GM18517 (cell line): ENCODE results near the gene SERPINE2.

Experiments used
- ATAC-seq: cut with Tn5 transposase; IDR thresholded peaks from one replicate; pipeline ENCODE4 v1.9.1; 2021; ENCODE audit warnings: mild to moderate bottlenecking, moderate library complexity; ENCODE audit not compliant: unreplicated experiment

Gene SERPINE2, protein sequence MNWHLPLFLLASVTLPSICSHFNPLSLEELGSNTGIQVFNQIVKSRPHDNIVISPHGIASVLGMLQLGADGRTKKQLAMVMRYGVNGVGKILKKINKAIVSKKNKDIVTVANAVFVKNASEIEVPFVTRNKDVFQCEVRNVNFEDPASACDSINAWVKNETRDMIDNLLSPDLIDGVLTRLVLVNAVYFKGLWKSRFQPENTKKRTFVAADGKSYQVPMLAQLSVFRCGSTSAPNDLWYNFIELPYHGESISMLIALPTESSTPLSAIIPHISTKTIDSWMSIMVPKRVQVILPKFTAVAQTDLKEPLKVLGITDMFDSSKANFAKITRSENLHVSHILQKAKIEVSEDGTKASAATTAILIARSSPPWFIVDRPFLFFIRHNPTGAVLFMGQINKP

DNA sequence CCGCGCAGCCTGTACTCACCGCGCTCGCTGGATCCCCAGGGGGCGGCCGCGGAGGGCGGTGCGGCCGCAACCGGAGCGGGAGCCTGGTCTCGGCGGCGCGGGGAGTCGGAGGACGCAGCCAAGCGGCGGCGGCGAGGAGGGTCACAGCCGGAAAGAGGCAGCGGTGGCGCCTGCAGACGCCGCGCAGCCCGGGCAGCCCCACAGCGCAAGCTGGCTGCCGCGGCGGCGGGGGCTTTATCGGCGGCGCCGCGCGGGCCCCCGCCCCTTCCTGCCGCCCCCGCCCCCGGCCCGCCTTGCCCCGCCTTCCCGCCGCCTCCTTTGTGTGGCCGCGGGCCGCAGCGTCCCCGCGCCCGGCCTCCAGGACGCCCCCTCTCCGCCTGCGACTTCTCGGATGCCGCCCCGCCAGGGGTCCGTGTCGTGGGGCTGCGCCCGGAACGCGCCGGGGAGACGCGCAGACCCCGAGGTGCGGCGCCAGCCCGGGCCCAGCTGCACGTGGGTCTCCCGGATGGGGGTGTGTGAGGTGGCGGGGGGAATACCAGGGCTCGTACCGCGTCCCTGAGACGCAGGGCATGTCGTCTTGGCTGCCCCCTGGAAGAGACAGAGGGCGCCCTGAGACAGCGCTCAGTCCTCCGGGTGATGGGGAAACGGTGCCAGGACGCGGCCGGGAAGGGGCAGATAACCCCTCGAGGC, at the start of gene SERPINE2:
Gene SERPINE2 (minus strand): TSS at position 207 of the 690 bp plus-strand sequence. CDS start 37,386 bp downstream, outside the sequence.
- ATAC-seq: peak; percentile 38

DNA sequence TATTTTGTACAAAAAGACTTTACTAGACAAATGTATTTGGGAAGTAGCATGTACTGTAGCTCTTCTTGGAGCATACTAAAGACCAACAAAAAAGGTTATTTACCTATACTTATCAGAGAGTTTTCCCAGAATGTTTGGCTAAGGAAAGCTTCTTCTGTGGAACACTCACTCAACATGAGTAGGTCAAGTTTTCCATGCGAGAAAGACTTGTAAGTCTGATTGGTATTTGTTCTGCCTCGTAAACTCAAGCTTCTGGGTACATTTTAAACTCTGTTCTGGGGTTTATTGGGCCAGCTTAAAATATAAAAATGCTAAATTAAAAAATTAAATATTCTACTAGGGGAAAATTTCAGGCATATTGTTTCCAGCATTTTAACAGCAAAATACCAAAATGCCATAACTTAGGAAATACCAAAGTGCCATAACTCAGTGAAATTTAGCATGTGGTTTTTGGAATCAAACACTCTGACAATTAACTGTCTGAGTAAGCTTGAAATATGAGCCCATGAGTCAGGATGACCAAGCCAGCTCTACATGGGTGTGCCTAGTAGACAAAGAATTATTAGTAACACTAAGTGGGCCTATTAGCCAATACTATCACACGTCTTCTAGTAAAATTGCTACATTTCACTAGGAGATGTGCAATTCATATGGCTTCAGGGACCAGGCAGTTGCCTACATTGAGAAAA, 47.3 kb upstream of the SERPINE2 start:
- no peak for ATAC-seq

DNA sequence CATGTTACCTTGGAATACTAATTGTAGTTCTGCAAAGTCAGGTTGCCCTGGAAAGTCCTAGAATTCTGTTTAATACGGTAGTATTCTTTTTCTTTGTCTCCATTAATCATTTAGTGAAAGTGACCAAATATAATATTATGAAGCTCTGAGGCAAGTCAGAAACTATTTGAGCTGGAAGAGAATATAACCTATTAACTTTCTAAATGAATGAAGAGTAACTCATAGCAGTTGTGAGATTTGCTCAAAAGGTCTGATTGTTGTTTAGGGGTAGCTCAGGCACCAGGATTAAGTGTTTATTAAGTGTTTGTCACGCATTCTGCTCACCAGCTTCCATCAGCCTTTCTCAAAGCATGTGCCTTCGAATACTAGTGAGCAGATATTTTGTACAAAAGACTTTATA, 46.7 kb upstream of the SERPINE2 start:
- no peak for ATAC-seq

DNA sequence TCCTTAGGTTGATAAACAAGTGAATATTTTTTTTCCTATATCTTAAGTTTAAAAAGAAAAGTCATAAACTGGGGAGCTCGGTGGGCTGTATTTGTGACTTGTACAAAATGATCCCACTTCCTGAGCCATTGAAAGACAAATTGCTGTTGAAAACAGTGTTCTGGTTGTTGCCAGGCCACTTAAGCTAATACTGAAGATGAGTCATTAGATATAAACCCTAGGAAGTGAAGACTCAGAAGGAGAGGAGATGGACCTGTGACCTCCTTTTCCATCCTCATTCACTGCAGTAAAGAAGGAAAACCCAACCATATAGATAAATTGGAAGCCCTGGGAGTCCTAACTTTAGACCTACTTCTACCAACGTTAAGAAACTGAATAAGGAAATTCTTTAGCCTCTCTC, 46.2 kb upstream of the SERPINE2 start:
- ATAC-seq: no peak

DNA sequence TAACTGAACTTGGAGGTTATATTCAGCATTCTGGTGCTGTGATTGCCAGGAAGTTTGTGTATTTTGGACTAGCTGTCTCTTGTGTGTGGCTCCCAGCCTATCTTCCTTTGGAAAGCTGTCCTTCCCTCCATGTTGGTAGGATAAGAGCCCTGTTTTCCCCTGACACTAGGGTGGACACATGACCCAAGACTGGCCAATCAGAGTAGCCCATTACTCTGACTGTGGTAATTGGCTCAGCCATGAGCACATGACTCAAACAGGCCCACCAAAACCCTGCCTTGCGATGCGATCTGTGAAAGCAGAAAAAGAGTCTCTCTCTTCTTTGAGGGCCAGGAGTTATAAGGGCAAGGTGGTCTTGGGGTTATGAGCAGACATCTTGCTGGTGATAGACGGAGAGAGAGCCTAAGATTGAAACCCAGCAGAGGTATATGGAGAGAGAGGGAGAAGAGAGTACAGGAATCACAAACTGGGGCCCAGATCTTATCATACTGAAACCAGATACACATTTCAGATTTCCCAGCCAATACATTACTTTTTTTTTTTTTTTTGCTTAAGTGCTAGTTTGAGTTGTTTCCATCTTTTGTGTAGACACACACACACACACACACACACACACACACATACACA, 45.3 kb upstream of the SERPINE2 start:
- ATAC-seq: no peak

DNA sequence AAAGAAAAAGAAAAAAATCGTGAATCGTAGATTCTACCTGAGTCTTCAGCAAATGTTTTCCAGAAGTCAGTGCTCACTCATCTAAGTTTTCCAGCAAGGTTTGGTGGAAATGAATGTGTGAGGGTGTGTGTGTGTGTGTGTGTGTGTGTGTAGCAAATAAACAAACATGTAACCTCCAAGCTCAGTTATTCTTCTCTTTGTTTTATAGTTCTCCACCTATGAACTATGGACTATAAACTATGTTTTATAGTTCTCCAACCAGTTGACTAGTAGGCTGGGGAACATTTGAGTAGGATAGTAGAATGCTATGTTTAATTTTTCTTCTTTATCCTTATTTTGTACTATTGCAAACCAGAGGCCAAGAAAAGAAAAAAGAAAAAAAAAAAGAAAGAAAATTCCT, 44.6 kb upstream of the SERPINE2 start:
- ATAC-seq: no peak

DNA sequence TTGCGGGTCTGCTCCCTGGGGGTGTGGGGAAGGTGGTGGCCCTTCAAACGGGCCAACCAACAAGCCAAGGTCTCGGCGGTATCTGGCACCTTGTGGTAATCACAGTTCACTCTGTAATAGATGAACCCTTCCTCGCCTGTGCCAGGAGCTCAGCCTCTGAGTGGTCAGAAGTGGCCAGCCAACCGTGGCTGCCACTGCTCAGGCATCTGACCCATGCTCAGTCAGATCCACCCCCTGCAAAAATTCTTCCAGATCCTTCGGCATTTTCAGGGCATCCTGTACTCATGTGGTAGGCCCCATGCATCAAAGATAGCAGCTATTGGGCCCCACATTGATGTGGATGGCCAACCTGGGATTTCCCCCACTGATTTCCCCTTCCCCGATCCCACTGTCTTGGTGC, 39.6 kb upstream of the SERPINE2 start:
- no peak for ATAC-seq

DNA sequence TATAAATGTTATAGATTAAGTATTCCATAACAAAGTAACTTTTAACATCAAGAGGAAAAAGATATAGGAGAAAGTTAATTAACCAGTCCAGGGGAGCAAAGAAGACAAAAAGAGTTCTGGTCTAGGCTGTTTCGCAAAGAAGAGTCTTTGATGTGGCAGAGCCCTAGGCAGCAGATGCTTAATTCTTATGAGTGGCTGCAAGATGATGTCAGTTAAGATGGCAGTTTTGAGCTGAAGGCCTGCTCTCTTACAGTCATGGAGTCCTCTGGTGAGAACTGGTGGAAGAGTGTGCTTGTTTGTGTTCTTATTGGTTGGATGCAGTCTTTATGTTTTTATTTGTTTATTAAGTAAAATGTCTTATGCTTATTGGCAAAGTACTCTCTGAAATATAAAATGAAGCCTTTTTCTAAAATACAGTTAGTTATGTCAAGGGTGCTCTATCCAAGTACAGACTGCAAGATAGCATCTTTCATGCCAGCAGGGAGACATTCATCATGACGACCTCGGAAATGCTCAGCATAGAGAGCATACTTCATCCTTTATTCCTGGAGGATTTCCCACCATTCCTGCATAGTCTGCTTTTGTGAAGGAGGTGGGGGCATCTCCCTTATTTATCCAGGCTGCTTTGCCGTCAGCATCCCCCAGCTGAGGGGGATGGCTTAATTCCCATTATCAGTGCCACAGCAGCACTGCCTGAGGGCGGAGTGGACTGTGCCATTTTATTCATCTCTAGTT, 38.9 kb upstream of the SERPINE2 start:
- no peak for ATAC-seq

DNA sequence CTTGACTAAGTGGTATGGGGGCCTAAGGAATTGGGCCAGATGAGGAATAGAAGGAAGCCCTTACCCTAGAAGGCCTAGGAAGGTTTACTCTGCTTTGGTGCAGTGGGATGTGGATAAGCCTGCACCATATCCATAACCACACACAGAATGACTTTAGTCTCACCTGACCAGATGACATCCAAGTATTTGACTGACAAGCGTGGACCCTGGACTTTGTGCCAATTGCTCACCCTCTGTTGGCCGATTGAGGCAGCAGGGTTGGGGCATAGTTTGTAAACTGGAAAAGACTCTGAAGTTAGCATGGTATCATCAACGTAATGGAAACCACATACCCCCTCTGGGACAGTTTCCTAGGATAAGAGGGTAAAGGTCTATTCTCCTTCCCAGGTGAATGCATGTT, 36.5 kb upstream of the SERPINE2 start:
- no peak for ATAC-seq

DNA sequence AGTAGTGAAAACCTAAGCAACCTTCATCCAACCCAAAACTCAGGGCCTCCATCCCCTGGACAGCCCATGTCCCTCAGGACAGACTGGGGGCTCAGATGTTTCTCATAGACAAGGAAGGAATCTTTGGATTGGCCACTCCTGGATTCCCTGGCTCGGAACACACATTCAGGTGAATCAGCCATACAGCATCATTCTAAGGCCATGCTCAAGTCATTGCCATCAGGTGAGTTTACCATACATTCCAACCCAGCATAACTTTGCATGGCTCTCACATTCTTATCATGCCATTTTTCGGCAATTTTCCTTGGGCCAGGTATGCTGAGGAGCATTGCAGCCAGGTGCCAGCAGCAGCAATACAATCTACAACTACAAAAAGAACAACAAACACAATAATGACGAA, 34.6 kb upstream of the SERPINE2 start:
- ATAC-seq: no peak

DNA sequence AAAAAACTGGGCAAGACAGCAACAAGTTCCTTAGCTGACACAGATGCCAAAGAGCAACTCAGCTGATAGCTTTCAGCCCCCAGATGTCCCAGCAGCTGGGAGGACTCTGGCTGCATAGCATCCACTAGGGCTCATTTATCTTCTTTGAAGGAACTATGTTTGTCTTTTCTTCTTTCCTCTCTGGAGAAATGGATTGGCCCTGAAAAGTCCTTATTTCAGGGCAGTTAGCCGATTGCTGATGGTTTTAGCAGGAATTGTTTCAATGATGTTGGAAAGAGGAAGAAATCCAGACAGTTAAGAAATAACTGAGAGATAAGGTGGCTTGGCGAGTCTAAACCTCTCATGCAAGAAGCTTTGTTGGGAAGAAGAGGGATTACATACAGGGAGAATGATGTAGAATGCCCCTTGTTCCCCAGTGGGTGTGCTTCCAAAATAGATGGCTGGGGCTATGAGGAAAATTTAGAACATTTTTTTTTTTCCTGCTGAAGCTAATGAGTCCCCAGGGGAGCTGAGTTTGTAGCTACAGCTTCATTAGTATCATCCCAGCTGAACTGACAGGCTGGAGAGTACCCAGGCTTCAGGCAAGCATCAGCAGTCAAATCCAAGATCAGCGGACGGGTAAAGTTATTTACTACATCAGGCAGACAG, 33.6 kb upstream of the SERPINE2 start:
- ATAC-seq: no peak

DNA sequence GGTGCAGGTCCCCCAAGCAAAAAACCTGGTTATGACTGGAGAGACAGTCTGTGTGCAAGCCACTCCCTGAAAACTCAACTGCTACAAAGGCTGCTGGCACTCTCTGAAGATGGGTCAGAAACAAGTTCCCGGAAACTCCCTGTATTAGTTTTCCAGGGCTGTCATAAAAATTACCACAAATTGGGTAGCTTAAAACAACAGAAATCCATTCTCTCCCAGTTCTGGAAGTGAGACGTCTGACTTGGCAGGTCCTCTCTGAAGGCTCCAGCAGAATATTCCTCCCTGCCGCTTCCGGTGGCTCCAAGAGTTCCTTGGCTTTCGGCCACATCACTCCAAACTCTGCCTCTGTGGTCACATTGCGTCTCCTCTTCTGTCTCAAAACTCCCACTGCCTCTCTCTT, 30.1 kb upstream of the SERPINE2 start:
- ATAC-seq: no peak

DNA sequence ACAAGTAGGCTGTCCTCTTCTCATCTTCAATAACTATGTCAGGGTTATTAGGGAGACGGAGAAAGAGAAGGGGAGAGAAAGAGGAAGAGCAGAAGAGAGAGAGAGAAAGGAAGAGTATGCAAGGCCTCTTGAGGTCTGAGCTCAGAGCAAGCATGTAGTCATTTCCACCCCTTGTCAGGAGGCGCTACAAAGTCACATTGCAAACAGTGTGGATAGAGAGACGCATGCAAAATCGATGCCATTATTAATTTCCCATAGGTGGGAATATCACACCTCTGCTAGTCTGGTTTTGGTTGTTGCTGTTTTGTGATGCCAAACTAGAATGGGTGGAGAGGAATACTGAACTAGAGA, 24.2 kb upstream of the SERPINE2 start:
- ATAC-seq: no peak

DNA sequence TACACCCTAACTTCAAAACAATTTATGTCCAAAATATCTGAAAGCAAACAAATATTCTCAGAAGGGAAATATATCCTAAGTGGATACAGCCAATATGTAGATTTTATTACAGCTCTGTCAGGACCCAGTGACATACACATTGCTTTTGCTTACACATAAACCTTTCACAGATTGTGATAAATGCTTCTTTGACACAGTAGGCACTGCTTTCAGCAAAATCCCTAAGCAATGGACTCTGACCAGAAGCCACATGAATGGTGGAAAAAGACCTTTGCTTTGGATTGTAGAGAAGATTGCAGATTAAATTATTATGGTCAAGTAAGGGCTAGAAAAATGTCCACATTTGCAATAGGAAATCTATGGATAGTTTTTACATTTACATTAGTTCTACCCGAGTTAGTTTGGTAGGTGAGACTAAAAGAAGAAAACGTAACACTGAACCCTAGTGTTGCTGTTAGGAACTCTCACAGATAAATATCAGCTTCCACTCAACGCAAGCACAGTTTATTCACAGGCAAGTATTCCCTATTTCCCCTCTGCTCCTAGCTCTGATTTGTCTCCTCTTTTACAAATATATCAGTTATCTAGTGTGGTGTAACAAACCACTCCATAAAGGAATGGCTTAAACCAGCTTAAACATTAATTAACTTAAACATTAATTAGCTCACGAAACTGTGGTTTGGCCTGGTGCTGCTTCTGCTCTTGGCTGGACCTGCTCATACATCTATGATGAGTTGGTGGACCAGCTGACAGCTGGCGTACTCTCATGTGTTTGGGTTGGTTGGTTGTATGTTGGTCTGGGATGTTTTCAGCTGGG, 23.6 kb upstream of the SERPINE2 start:
- ATAC-seq: no peak

DNA sequence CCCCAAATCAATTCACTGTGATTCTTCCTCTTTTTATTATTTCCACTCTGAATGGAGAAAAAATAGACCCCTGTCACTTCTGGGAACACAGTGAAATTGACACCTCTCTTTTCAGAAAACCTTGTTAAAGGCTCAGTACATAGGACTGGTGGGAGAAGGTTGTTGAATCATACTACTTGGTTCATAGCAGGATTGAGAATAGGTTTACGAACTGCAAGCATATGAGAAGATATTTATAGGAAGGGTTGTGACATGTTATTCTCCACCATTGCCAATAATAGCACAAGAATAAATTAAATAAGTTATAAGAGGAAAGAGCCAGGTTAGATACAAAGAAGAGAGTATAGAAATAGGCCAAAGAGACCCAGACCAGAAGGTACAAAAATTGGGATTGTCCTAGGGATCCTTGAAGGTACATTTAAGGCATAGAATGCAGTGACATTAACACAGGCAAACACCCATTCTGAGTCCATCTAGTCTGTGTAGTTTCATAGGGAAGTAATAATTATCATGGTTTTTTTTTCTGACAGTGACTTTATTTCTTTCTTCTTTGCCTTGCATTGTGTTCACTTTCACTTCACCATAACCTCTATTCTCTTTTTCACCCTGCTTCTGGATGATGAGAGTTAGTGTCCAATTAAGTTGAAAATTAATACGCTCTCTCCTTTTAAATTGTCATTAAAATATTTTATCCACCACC, 21.8 kb upstream of the SERPINE2 start:
- ATAC-seq: no peak

DNA sequence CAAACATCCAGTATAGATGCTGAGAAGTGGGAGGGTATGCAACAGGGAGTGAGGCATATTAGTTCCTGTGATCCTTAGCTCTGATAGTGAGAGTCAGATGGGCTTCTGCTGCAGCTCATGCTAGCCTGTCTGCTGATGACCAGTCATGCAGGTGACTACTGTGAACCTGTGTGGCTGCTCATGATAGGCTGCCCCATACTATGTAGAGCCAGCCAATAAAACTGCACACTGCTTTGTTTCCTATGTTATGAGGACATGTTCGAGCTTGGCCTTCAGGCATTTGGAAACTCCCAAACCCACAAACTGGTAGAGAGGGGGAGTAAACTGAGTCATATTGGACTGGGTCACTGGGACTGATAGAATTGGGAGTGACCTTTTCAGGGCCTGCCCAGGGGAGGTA, 20.1 kb upstream of the SERPINE2 start:
- no peak for ATAC-seq

DNA sequence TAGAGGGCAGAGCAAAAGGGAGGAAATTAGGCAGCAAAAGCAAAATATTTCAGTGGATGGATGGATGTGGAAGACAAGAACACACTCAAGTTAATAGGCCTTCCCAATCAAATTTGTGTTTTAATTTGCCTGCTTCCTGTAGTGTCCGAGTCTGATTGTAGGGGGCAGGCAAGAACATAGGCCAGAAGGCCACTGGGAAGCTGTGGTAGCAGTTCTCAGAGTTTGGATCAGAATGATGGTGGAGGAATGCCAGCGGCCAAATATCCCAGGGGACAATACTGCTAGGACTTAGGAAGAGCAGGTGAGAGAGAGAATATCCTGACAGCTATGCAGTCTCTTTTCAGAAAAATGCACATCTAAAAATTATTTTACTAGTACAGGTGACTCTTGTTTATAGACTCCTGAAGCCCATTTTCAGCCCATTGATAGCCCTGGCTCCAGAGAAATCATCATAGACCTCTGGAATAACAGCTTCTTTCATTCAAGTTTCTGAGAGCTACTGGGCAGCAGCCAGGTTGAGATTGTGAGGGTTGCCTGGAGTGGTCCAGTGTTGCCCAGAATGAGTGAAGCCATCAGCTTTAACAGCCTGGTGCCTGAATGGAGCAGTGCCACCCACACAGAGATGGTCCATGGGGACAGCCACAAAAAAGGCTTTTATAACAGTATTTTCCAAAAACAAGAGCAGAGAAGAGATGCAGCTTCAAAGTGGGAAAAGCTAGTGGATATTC, 19.1 kb upstream of the SERPINE2 start:
- no peak for ATAC-seq

DNA sequence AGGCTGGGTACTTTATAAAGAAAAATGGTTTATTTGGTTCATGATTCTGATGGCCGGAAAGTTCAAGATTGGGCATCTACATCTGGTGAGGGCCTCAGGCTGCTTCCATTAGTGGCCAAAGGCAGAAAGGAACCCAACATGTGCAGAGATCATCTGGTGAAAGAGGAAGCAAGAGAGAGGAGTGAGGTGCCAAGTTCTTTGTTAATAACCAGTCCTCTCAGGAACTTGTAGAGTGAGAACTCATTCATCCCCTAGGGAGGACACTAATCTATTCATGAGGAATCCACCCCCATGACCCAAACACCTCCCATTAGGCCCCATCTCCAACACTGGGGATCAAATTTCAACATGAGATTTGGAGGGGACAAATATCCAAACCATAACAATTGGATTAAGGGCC, 17.8 kb upstream of the SERPINE2 start:
- ATAC-seq: no peak
